ENCODE data around the gene PDGFB.
"Not testable (repeated sequence)": the region's sequence is repeated elsewhere in the genome, so short reads cannot be mapped to it uniquely, and the experiment has no call there.

- not testable (repeated sequence) for TF ChIP-seq CTCF (IDR thresholded peaks at IDR 0.05; ENCODE audit: low read length); EZH2 (IDR thresholded peaks at IDR 0.05; ENCODE audit: borderline replicate concordance, low read length)
Measured at GRCh38 chr22:39218432-39218831, 26.4 kb downstream of the PDGFB start.
